Mucosa of descending colon (tissue), 3 donors: ENCODE measurements around the gene LRP6. TPM values are rescaled to one million over a fixed set of nuclear protein-coding genes. Genes with fewer than 3 reads are reported as not detected.

Source experiments
- ATAC-seq: fragments of 200-7000 bp; cut with Tn5 transposase; one replicate; pipeline ENCODE4 v1.9.1; 2020; ENCODE audit warnings: mild to moderate bottlenecking, moderate library complexity
- DNase-seq, 3 donors: peaks; one replicate each; pipeline ENCODE4 v3.0.0-alpha.2; 2020
- H3K36me3 ChIP-seq: fragments of 200-600 bp; one replicate; pipeline ENCODE4 v1.8.0; 2021; ENCODE audit warnings: low read depth, mild to moderate bottlenecking
- H3K4me1 ChIP-seq: fragments of 200-600 bp; one replicate; pipeline ENCODE4 v1.8.0; 2021; ENCODE audit warnings: low read depth, mild to moderate bottlenecking
- H3K4me3 ChIP-seq: fragments of 200-600 bp; one replicate; pipeline ENCODE4 v1.8.0; 2021; ENCODE audit warnings: mild to moderate bottlenecking
- H3K9me3 ChIP-seq: fragments of 200-600 bp; one replicate; pipeline ENCODE4 v1.8.0; 2021; ENCODE audit warnings: mild to moderate bottlenecking
- intact Hi-C, 2 donors: fragments of 100-400 bp; cut with DNase I in 1 of 2; cut with micrococcal nuclease in 1 of 2; formaldehyde crosslinking; loops; one replicate each; pipeline versions ENCODE4 v1.11.0 to v1.11.1; 2022; cut with DNase I, micrococcal nuclease
- total RNA-seq, 3 donors: library from RNA; stranded (reverse); fragmentation: NEBNext Ultra II Directional in 2 of 3; extraction: Animal tissue kit (Norgen Biotek cat#: 25700) in 2 of 3; gene quantifications; one replicate each; pipeline versions ENCODE4 v1.2.1 to v1.2.4, GENCODE V29; 2021 to 2023
- TF ChIP-seq, protein P1 (sequence below): fragments of 200-600 bp; IDR thresholded peaks from one replicate; pipeline ENCODE4 v1.8.0; 2022; ENCODE audit warnings: antibody characterized with exemption, mild to moderate bottlenecking
- donor health status: DM: no; HTN: no; CAD: no; lungs with moderate emphysema.
- donor health status: DM: no; HTN: no; CAD: no.
- donor health status: DM: no; HTN: yes; CAD: no.

The LRP6 gene
- total RNA-seq, 3 donors from 2014 or later: 32.2 to 57.2 (median 37.2) TPM

DNA sequence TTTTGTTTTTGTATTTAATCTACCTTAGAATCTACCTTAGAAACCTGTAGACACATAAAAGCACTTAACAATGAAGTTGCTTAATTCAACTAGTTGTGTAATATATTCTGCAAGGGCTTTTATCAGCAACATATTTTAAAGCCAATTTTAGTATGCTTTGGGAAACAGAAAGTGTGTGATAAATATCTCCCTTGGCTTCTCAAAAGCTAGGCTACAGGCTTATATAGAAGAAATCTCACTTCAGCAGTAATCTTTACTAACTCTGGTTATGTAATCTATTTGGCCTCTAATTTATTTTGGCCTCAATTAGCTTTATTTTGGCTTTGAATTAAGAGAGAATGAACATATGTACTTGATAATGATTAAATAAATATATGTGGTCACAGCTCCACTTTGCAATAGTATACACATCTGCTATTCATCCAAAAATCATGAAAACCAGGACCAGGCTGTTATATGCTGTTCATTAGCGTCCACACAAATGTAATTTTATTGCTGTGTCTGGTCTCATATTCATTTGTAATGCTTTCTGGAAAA, 37.2 kb downstream of the LRP6 start:
- ATAC-seq: no peak
- Histone ChIP-seq H3K36me3 (no peaks in the 10 kb centered on the region), H3K4me3 (no peak overlapping the region), H3K4me1 (no peaks in the 10 kb centered on the region), H3K9me3 (no peaks in the 10 kb centered on the region)
- intact Hi-C loops: no loop called here
- TF ChIP-seq, protein P1, sequence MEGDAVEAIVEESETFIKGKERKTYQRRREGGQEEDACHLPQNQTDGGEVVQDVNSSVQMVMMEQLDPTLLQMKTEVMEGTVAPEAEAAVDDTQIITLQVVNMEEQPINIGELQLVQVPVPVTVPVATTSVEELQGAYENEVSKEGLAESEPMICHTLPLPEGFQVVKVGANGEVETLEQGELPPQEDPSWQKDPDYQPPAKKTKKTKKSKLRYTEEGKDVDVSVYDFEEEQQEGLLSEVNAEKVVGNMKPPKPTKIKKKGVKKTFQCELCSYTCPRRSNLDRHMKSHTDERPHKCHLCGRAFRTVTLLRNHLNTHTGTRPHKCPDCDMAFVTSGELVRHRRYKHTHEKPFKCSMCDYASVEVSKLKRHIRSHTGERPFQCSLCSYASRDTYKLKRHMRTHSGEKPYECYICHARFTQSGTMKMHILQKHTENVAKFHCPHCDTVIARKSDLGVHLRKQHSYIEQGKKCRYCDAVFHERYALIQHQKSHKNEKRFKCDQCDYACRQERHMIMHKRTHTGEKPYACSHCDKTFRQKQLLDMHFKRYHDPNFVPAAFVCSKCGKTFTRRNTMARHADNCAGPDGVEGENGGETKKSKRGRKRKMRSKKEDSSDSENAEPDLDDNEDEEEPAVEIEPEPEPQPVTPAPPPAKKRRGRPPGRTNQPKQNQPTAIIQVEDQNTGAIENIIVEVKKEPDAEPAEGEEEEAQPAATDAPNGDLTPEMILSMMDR: no peak
- no peak for DNase-seq

DNA sequence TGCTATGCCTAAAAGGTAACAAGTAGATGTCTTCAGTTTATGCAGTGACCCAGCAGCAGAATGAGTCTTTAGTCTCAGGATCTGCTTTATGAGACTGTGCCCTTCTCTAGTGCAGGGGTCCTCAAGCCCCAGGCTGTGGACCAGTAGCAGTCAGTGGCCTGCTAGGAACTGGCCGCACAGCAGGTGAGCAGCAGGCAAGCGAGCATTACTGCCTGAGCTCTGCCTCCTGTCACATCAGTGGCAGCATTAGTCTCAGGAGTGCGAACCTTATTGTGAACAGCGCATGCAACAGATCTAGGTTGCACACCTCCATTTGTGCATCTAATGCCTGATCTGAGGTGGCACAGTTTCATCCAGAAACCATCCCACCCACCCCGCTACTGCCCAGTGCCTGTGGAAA, 38.4 kb downstream of the LRP6 start:
- intact Hi-C loops: no loop called here
- no peaks in the 10 kb centered on the region for H3K9me3 ChIP-seq
- no peak overlapping the region for H3K4me3 ChIP-seq
- H3K4me1 ChIP-seq: no peaks in the 10 kb centered on the region
- no peaks in the 10 kb centered on the region for H3K36me3 ChIP-seq
- DNase-seq (no peak), ATAC-seq (no peak)
- TF ChIP-seq, protein P1: no peak

DNA sequence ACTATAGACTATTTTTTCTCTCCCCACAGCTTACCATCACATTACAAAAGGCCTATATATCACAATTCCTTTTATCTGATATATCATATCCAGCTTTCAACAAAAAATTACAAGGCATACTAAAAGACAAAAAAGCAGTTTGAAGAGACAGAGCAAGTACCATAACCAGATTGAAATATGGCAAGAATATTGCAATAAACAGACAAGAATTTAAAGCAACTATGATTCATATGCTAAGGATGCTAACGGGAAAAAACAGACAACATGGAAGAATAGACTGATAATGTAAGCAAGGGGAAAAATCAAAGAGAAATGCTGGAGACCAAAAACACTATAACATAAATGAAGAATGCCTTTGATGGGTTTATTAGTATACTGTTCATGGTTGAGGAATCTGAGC, 40.7 kb downstream of the LRP6 start:
- no peaks in the 10 kb centered on the region for H3K4me1 ChIP-seq
- no peak for DNase-seq
- ATAC-seq: no peak
- no peaks in the 10 kb centered on the region for H3K9me3 ChIP-seq
- H3K4me3 ChIP-seq: no peak overlapping the region
- TF ChIP-seq, protein P1: no peak
- no peaks in the 10 kb centered on the region for H3K36me3 ChIP-seq
- intact Hi-C loops: no loop called here

DNA sequence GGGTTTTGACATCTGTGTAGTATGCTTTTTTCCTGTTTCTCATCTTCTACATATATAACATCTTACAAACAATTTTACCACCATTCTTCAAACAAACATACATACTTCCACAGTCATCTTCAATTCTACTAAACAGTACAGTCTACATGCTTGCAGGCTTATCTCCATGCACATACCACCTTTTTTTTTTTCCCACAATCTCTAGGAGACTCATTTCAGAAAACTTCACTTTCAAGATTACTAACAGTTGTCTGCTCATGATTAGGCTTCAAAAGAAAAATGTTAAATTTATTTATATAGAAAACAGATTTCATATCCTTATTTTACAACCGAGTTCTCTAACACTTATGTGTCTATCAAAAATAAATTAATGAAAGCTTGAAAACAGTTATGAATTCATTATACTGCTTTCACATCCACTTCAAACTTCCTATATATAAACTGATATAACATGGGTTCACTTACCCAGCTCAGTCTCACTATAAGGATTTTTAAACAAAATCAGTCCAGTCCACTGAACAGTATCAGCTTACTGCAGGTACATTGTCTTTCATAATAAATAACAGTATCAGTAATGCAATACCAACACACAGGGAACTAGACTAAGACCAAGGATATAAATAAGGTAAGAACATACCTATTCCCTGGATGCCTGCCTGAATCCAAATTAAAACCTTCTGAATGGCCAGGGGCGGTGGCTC, 42.5 kb downstream of the LRP6 start:
- H3K4me1 ChIP-seq: no peaks in the 10 kb centered on the region
- TF ChIP-seq, protein P1: no peak
- intact Hi-C loops: no loop called here
- ATAC-seq (no peak), DNase-seq (no peak)
- H3K9me3 ChIP-seq: no peaks in the 10 kb centered on the region
- H3K4me3 ChIP-seq: no peak overlapping the region
- H3K36me3 ChIP-seq: no peaks in the 10 kb centered on the region

DNA sequence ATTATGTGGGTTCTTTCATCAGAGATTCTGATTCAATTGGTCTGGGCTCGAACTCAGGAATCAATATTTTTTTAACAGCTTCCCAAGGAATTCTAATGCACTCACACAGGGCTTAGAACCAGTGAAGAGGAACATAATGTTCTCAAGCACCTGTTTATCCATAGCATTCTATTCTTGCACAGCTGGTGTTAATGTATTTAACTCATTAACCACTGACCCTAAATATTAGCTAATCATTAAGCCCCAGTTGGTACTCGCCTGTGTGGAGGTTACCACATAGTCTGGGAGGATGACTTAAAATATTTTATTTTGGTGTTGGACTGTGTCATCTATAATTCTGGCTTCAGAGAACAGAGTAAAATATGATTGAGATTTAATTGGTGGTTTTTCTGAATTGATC, 45.3 kb downstream of the LRP6 start:
- no peaks in the 10 kb centered on the region for H3K36me3 ChIP-seq
- no peak for DNase-seq
- H3K9me3 ChIP-seq: no peaks in the 10 kb centered on the region
- H3K4me3 ChIP-seq: no peak overlapping the region
- H3K4me1 ChIP-seq: no peaks in the 10 kb centered on the region
- TF ChIP-seq, protein P1: no peak
- intact Hi-C loops: no loop called here
- ATAC-seq: no peak
